ENCODE results near the gene CDC20. TPM values are rescaled to one million over a fixed set of nuclear protein-coding genes. Genes with fewer than 3 reads are reported as not detected.
A peak's percentile ranks its signal among the peaks of the same experiment; 100 is the strongest.

CDC20 gene
- total and polyA plus RNA-seq, 2 of the 8 experiments (the other 6 are each of a cell fraction or from before 2014, with no cell fraction given) = 214 to 221 TPM

DNA sequence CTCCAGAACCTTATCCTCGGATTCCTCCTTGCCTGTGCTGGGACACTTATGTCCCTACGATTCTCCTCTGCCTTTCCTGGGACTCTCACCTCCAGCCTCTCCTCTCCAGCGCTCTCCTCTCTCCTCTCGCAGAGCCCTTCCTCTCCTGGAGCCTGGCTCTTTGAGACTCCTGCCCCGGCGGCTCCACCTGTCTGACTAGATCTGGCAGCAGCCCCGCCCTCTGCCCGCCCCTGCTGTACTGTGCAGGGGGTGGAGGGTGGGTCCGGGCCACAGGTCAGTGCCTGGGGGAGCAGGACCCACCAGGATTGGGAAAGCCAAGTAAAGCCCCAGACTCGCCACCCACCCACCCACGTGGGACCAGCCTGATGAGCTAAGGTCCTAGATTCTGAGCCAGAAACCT, 7.4 kb downstream of the CDC20 start:
- H3K14ac ChIP-seq (ENCODE audit: insufficient read length) = no peak overlapping the region
- H3K4me3 ChIP-seq (ENCODE audit: extremely low read depth in 1 of 4, insufficient read depth in 2 of 4, low read depth in 3 of 4, low read length in 4 of 4) = peak overlapping the region in 2 of 4 experiments; percentile 33 to 68; a peak in 3 of 8 replicates
- H2BK20ac ChIP-seq (ENCODE audit: low read length) = no peak overlapping the region
- no peak overlapping the region for H3K27ac ChIP-seq (ENCODE audit: low read depth, low read length)
- H4K5ac ChIP-seq (ENCODE audit: insufficient read length, low read depth, low read length) = no peak overlapping the region
- peaks cover 9% of the 10 kb centered on the region for H3K79me1 ChIP-seq (ENCODE audit: low read depth, low read length)
- CTCF ChIA-PET (ENCODE audit: partially characterized antibody) = interaction anchor here (1.1 kb wide), 1 partner anchor 16 kb away, joined by 3 read pairs; no protein-coding TSS in a partner anchor
- H2AK5ac ChIP-seq (ENCODE audit: low read depth, low read length) = no peak overlapping the region
- H4K91ac ChIP-seq (replicated peaks; ENCODE audit: insufficient read length, low read length) = no peak overlapping the region
- peak in 1 of 2 experiments; percentile 71 for DNase-seq (ENCODE audit: low read depth in 1 of 2, low spot score in 2 of 2)
- no peak overlapping the region for H2BK15ac ChIP-seq (ENCODE audit: low read length)
- H4K20me1 ChIP-seq (replicated peaks in 1 of 2; ENCODE audit: control insufficient read depth in 1 of 2, insufficient read depth in 2 of 2, low read length in 2 of 2) = peaks cover 5 to 15% of the 10 kb centered on the region in 2 experiments
- no peak overlapping the region for H2AFZ ChIP-seq (ENCODE audit: low read length)
- H2BK120ac ChIP-seq (replicated peaks; ENCODE audit: low read depth, low read length) = no peak overlapping the region
- H3K27me3 ChIP-seq (replicated peaks in 1 of 4; ENCODE audit: control insufficient read depth in 3 of 4, extremely low read depth in 1 of 4, insufficient read depth in 3 of 4, low read length in 3 of 4) = no peaks in the 10 kb centered on the region
- peak overlapping the region; percentile 93 to 96 for H3K4me2 ChIP-seq (ENCODE audit: insufficient read depth in 1 of 2, low read depth in 2 of 2, low read length in 2 of 2)
- no peak overlapping the region for H4K8ac ChIP-seq (ENCODE audit: extremely low read depth, insufficient read depth, low read length)
- H3K79me2 ChIP-seq (ENCODE audit: control insufficient read depth in 1 of 2, insufficient read depth in 2 of 2, low read length in 2 of 2) = peaks cover 0 to 5% of the 10 kb centered on the region in 2 experiments; a peak in 1 of 4 replicates
- H3K23ac ChIP-seq (ENCODE audit: insufficient read length) = no peak overlapping the region
- H3K36me3 ChIP-seq (ENCODE audit: control insufficient read depth in 2 of 4, insufficient read depth in 4 of 4, low read length in 3 of 4) = peaks cover 14 to 41% (median 23%) of the 10 kb centered on the region in 4 experiments
- POLR2A ChIA-PET (ENCODE audit: partially characterized antibody) = interaction anchor here (0.8 to 1.8 kb wide), 3 partner anchors 8 to 12 kb away, joined by 3 to 5 read pairs (median 3); no protein-coding TSS in a partner anchor
- no peak overlapping the region for H3K4ac ChIP-seq (replicated peaks; ENCODE audit: insufficient read length, low read depth, low read length)
- H2BK5ac ChIP-seq (ENCODE audit: low read depth, low read length) = no peak overlapping the region
- peaks cover 13% of the 10 kb centered on the region for H3K23me2 ChIP-seq (ENCODE audit: low read depth, low read length)
- peaks cover 4 to 21% (median 13%) of the 10 kb centered on the region in 4 experiments for H3K4me1 ChIP-seq (replicated peaks in 1 of 4; ENCODE audit: control insufficient read depth in 3 of 4, insufficient read depth in 4 of 4, low read length in 3 of 4)
- no peak overlapping the region; the same call in 1 of the 2 replicates for H3K18ac ChIP-seq (ENCODE audit: extremely low read depth, low read length)
- H3K9me3 ChIP-seq (ENCODE audit: insufficient read depth in 2 of 2, low read depth in 1 of 2, low read length in 1 of 2) = no peaks in the 10 kb centered on the region
- H3K56ac ChIP-seq (replicated peaks; ENCODE audit: insufficient read length, low read depth, low read length) = no peak overlapping the region
- no peak overlapping the region for H2BK12ac ChIP-seq (ENCODE audit: low read depth, low read length)
- 53% methylated on average over 6 of the region's 11 CpGs; no CpG with 5 or more reads in 1 of the 2 experiments for WGBS, 2 experiments (ENCODE audit: extremely low coverage in 1 of 2, insufficient coverage in 1 of 2, insufficient read length in 1 of 2, insufficient replicate concordance in 2 of 2, low coverage in 1 of 2, low lambda C conversion rate in 2 of 2, missing lambda C conversion rate in 1 of 2)
- no peak for FAIRE-seq
- H3K9ac ChIP-seq (replicated peaks in 1 of 4; ENCODE audit: extremely low read depth in 1 of 4, low read depth in 3 of 4, low read length in 3 of 4) = no peak overlapping the region
- TF ChIP-seq, protein P1, sequence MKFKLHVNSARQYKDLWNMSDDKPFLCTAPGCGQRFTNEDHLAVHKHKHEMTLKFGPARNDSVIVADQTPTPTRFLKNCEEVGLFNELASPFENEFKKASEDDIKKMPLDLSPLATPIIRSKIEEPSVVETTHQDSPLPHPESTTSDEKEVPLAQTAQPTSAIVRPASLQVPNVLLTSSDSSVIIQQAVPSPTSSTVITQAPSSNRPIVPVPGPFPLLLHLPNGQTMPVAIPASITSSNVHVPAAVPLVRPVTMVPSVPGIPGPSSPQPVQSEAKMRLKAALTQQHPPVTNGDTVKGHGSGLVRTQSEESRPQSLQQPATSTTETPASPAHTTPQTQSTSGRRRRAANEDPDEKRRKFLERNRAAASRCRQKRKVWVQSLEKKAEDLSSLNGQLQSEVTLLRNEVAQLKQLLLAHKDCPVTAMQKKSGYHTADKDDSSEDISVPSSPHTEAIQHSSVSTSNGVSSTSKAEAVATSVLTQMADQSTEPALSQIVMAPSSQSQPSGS (IDR thresholded peaks at IDR 0.05; ENCODE audit: low read length) = no peak
- TF ChIP-seq CBX8 (IDR thresholded peaks at IDR 0.05; ENCODE audit: borderline replicate concordance, low read depth, low read length) (no peak), BCL11A (IDR thresholded peaks at IDR 0.05; ENCODE audit: low read depth in 2 of 2, low read length in 2 of 2) (no peak), EGR1 (IDR thresholded peaks at IDR 0.05; ENCODE audit: borderline replicate concordance, low read depth, low read length) (no peak), SP4 (IDR thresholded peaks at IDR 0.05; ENCODE audit: low read length) (no peak), HDAC2 (IDR thresholded peaks at IDR 0.05; ENCODE audit: borderline replicate concordance in 1 of 2, low read depth in 2 of 2, low read length in 2 of 2) (no peak), JUND (IDR thresholded peaks at IDR 0.05; ENCODE audit: low read length) (no peak), EP300 (IDR thresholded peaks at IDR 0.05; ENCODE audit: borderline replicate concordance in 1 of 2, low read depth in 2 of 2, low read length in 2 of 2) (no peak)
- TF ChIP-seq, protein P2, sequence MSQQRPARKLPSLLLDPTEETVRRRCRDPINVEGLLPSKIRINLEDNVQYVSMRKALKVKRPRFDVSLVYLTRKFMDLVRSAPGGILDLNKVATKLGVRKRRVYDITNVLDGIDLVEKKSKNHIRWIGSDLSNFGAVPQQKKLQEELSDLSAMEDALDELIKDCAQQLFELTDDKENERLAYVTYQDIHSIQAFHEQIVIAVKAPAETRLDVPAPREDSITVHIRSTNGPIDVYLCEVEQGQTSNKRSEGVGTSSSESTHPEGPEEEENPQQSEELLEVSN (IDR thresholded peaks at IDR 0.05) = no peak
- TF ChIP-seq, protein P3, sequence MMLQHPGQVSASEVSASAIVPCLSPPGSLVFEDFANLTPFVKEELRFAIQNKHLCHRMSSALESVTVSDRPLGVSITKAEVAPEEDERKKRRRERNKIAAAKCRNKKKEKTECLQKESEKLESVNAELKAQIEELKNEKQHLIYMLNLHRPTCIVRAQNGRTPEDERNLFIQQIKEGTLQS (IDR thresholded peaks at IDR 0.05; ENCODE audit: insufficient read depth, low read depth, low read length) = no peak

All from H1 (cell line).